A549 (cell line): ENCODE measurements around the gene KCNIP4.

Source experiments
- CTCF ChIP-seq: fragments of >200 bp; sonication (Bioruptor Twin); formaldehyde crosslinking; IDR thresholded peaks from 3 replicates; pipeline ENCODE4 v1.5.1; 2016
- JUN ChIP-seq, 2 experiments: fragments of >200 bp; sonication (Bioruptor Twin); formaldehyde crosslinking; IDR thresholded peaks; 2 replicates in 1 of 2; 3 replicates in 1 of 2; pipeline ENCODE4 v1.6.1; 2016 to 2017
- REST ChIP-seq: fragments of 200-600 bp; sonication (generic); IDR thresholded peaks from 2 replicates; pipeline ENCODE4 v1.6.1; 2016; ENCODE audit warnings: antibody characterized with exemption, mild to moderate bottlenecking, moderate library complexity
- SMC3 ChIP-seq: fragments of >200 bp; sonication (Bioruptor Twin); formaldehyde crosslinking; IDR thresholded peaks from 3 replicates; pipeline ENCODE4 v1.6.1; 2018; ENCODE audit warnings: inconsistent platforms

GRCh38 chr4:21347142-21347541 is 601.4 kb downstream of the KCNIP4 start:
- no peak for TF ChIP-seq CTCF
- no peak for TF ChIP-seq SMC3
- no peak for TF ChIP-seq JUN (IDR thresholded peaks at IDR 0.05)
- no peak for TF ChIP-seq REST
